T follicular helper cell (primary cell): Measurements from ENCODE around the gene RING1.
"Not testable (repeated sequence)": the region's sequence is repeated elsewhere in the genome, so short reads cannot be mapped to it uniquely, and the experiment has no call there.

ENCODE experiments used
- DNase-seq: peaks from one replicate; pipeline ENCODE4 v3.0.0-alpha.2; 2020; ENCODE audit warnings: low read depth

Gene RING1

GRCh38 chr6:33206027-33206863 lies 2.1 kb upstream of the RING1 start:
- no peak for DNase-seq

GRCh38 chr6:33206864-33207551 lies 1.3 kb upstream of the RING1 start:
- DNase-seq: no peak

- DNase-seq: no peak
These were observed 679 bp upstream of the RING1 start for GRCh38 chr6:33207552-33208090.

DNA sequence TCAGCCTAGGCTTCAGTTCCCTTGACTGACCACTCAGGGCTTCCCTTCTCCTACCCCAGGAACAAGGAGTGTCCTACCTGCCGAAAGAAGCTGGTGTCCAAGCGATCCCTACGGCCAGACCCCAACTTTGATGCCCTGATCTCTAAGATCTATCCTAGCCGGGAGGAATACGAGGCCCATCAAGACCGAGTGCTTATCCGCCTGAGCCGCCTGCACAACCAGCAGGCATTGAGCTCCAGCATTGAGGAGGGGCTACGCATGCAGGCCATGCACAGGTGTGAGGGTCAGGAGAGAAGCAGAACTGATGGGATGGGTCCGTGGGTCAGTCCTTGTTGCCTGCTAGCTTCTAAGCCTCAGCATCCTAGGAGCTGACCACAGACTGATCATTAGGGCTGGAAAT lies 1.6 kb downstream of the RING1 start:
- DNase-seq: no peak

DNA sequence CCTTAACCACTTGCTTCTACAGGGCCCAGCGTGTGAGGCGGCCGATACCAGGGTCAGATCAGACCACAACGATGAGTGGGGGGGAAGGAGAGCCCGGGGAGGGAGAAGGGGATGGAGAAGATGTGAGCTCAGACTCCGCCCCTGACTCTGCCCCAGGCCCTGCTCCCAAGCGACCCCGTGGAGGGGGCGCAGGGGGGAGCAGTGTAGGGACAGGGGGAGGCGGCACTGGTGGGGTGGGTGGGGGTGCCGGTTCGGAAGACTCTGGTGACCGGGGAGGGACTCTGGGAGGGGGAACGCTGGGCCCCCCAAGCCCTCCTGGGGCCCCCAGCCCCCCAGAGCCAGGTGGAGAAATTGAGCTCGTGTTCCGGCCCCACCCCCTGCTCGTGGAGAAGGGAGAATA lies 2.8 kb downstream of the RING1 start:
- DNase-seq: no peak

DNA sequence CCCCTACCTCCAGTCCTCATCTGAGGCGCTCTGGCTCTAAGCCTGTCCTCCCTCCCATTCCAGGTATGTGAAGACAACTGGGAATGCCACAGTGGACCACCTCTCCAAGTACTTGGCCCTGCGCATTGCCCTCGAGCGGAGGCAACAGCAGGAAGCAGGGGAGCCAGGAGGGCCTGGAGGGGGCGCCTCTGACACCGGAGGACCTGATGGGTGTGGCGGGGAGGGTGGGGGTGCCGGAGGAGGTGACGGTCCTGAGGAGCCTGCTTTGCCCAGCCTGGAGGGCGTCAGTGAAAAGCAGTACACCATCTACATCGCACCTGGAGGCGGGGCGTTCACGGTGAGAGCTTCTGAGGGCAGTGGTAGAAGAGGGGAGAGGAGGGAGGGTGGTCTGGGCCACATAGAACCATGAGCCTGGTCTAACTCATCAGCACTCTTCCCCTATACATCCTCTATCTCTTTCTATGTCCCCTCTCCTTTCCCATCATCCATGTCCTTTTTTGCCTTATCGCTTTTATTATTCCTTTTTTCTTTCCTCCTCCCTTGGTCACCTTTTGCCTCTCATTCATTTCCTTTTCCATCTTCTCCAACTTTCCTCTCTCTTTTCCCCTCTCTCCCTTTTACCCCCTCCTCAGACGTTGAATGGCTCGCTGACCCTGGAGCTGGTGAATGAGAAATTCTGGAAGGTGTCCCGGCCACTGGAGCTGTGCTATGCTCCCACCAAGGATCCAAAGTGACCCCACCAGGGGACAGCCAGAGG lies 3.5 kb downstream of the RING1 start:
- DNase-seq: no peak

- DNase-seq: no peak
These were observed 4.5 kb downstream of the RING1 start for GRCh38 chr6:33212857-33213165.

DNA sequence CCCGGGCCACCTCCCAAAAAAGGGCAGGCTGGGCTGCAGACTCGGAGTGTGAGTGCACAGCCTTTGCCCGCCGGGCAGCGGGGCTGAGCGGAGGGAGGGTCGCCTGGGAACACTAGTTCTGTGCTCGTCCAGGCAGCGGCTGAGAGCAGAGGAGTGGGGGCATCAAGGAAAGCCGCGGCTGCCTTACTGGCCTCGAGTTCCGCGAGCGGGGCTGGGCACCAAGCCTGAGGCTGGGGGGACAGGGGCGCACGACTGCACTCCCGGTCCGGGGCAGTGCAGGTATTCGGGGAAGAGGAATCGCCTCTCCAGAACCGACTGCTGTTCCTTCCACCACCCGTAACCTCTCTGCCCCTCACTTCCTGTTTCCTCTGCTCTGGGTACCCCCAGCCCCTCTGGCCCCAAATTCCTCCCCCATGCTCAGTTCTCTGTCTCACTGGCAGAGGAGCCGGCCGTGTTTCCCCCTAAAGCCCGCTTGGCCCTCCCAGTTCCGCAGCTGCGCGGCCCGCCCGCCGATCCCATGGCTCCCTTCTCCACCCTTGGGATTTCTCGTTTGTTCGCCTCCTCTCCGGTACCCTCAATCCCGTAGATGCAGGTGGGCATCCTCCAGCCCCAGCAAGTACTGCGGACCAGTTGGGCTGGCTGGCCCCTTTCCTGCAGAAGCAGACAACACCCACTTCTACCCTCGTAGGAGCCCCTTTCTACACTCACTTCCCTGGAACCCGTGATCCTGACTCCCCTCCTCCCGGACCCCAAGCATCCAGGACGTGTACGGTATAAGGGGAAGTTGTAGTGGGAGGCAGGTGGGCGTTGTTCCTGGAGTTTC lies 5.1 kb downstream of the RING1 start:
- DNase-seq: no peak

- no peak for DNase-seq
These were observed 5.7 kb downstream of the RING1 start for GRCh38 chr6:33213989-33214335.

GRCh38 chr6:33215271-33216116 lies 7.2 kb downstream of the RING1 start:
- DNase-seq: no peak

GRCh38 chr6:33216117-33216649 lies 7.9 kb downstream of the RING1 start:
- no peak for DNase-seq

DNA sequence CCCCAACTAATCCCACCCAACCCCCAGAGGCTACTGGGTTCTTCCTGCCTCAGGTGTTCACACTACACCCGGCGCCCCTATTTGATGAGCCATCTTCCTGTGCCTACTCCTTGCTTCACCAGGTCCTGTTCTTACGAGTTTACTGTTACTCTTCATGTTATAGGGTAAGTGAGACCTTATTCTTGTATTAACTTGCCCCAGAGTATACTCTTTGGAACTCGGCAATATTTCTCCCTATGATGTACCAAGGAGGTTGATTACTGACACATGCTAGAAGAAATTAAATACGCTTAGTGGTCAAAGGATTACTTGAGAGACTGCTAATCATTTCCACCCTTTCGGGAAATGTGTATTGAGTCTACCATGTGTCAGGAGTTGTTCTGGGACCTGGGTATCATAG lies 8.9 kb downstream of the RING1 start:
- no peak for DNase-seq

- DNase-seq: no peak
These were observed 9.4 kb downstream of the RING1 start for GRCh38 chr6:33217681-33218080.

DNA sequence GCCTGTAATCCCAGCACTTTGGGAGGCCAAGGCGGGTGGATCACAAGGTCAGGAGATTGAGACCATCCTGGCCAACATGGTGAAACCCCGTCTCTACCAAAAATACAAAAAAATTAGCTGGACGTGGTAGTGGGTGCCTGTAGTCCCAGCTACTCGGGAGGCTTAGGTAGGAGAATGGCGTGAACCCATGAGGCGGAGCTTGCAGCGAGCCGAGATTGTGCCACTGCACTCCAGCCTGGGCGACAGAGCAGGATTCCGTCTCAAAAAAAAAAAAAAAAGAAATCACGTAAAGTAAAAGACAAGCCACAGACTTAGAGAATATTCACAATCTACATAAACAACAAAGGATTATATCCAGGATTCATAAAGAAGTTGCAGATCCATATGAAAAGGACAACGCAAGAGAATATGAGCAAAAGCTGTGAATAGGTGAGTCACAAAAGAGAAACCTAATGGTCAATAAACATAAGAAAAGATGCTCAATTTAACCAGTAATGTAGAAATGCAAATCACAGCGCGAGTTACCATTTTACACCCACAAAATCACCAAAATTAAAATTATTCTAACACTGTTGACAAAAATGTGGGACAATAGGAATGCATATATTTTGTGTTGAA lies 18.3 kb downstream of the RING1 start:
- not testable (repeated sequence) for DNase-seq

DNA sequence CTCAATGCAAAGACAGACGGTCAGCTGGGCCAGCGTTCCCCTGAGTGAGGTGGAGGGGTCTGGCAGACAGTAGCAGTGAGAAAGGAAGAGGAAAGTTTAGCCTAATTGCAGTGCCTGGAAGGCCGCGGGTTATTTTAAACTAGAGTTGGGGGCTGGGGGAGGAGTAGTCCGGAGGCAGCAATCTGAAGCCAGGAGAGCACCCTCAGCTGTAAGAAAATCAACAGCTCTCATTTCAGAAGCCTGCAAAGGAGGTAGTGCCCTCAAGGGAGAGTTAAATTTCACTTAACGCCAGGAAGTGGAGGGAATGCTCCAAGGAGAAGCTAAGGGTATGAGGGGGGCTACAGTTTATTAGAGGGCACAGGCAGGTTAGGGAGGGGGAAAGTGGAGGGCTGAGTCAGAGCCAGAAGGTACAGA lies 26.9 kb downstream of the RING1 start:
- no peak for DNase-seq

DNA sequence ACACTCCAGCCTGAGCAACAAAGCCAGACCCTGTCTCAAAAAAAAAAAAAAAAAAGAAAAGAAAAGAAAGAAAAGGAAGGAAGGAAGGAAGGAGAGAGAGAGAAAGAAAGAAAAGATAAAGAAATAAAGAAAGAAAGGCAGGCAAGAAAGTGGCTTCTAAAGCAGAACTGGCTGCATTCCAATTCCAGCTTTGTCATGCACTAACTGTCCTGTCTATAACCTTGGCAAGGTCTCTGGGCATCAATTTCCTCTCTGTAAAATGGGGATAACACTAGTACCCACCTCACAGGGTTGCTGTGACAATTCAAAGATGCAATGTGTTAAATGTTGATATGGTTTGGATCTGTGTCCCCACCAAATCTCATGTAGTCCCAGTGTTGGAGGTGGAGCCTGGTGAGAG lies 28.0 kb downstream of the RING1 start:
- DNase-seq: no peak

DNA sequence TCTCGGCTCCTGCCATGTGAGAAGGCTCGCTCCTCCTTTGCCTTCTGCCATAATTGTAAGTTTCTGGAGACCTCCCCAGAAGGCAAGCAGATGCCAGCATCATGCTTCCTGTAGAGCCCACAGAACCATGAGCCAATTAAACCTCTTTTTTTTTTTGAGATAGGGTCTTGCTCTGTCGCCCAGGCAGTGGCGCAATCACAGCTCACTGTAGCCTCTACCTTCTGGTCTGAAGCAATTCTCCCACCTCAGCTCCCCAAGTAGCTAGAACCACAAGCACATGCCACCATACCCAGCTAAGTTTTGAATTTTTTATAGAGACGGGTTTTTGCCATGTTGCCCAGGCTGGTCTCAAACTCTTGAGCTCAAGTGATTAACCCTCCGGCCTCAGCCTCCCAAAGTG lies 28.6 kb downstream of the RING1 start:
- no peak for DNase-seq

GRCh38 chr6:33237741-33238140 lies 29.4 kb downstream of the RING1 start:
- no peak for DNase-seq

- no peak for DNase-seq
These were observed 33.7 kb downstream of the RING1 start for GRCh38 chr6:33241968-33242367.

- no peak for DNase-seq
These were observed 35.2 kb downstream of the RING1 start for GRCh38 chr6:33243476-33243875.
